Naive thymus-derived CD4-positive, alpha-beta T cell (primary cell): ENCODE results near the gene PRKAB2. TPM values are rescaled to one million over a fixed set of nuclear protein-coding genes. Genes with fewer than 3 reads are reported as not detected.

Source experiments
- ATAC-seq: fragments of 150-1000 bp; cut with Tn5 transposase; 2 replicates; pipeline ENCODE4 v1.10.0; 2021; ENCODE audit warnings: mild to moderate bottlenecking, moderate library complexity
- CTCF ChIA-PET: fragments of 350-600 bp; sonication (Branson Sonifier 250); formaldehyde crosslinking; loops from one replicate; lab custom pipeline; 2021; ENCODE audit warnings: antibody characterized with exemption; lab: Charles Lee
- POLR2A ChIA-PET: fragments of 350-600 bp; sonication (Branson Sonifier 250); formaldehyde crosslinking; loops from one replicate; lab custom pipeline; 2021; ENCODE audit warnings: antibody characterized with exemption, inconsistent platforms; lab: Charles Lee
- DNase-seq, 9 donors: peaks; one replicate each; pipeline versions ENCODE4 v3.0.0 to v3.0.0-alpha.2; 2020 to 2022; ENCODE audit warnings: mixed read lengths in 1 of 9
- H3K27ac ChIP-seq: one replicate; pipeline ENCODE4 v1.7.0; 2013; ENCODE audit warnings: mild to moderate bottlenecking, low read depth, low read length, moderate library complexity
- H3K27me3 ChIP-seq, 2 donors: one replicate each; pipeline ENCODE4 v1.7.0; 2013; ENCODE audit warnings: low read length in 2 of 2, mild to moderate bottlenecking in 2 of 2, moderate library complexity in 2 of 2; ENCODE audit not compliant: control insufficient read depth in 2 of 2, insufficient read depth in 2 of 2
- H3K36me3 ChIP-seq, 3 experiments: 1 replicate in 2 of 3; 2 replicates in 1 of 3; pipeline ENCODE4 v1.7.0; 2013; ENCODE audit warnings: low read length in 3 of 3, mild to moderate bottlenecking in 3 of 3, moderate library complexity in 1 of 3; ENCODE audit not compliant: insufficient read depth in 3 of 3, control insufficient read depth in 2 of 3
- H3K4me1 ChIP-seq, 2 donors: one replicate each; pipeline ENCODE4 v1.7.0; 2013; ENCODE audit warnings: low read length in 2 of 2, mild to moderate bottlenecking in 2 of 2, moderate library complexity in 1 of 2; ENCODE audit not compliant: control insufficient read depth in 2 of 2, insufficient read depth in 2 of 2
- H3K4me3 ChIP-seq: 2 replicates; pipeline ENCODE4 v1.7.0; 2013; ENCODE audit warnings: mild to moderate bottlenecking, low read length
- H3K9me3 ChIP-seq, 3 experiments: 1 replicate in 2 of 3; 2 replicates in 1 of 3; pipeline ENCODE4 v1.7.0; 2013; ENCODE audit warnings: low read length in 3 of 3; ENCODE audit not compliant: control insufficient read depth in 2 of 3
- H3K27ac Mint-ChIP-seq, 9 donors: one replicate each; pipeline ENCODE4 v1.8.0; 2020 to 2022; ENCODE audit warnings: mixed read lengths in 9 of 9, mild to moderate bottlenecking in 8 of 9, moderate library complexity in 5 of 9, inconsistent platforms in 2 of 9
- H3K27me3 Mint-ChIP-seq, 5 donors: one replicate each; pipeline ENCODE4 v1.8.0; 2021 to 2022; ENCODE audit warnings: mixed read lengths in 5 of 5, mild to moderate bottlenecking in 1 of 5
- H3K36me3 Mint-ChIP-seq, 5 donors: one replicate each; pipeline ENCODE4 v1.8.0; 2020 to 2022; ENCODE audit warnings: mixed read lengths in 5 of 5, mild to moderate bottlenecking in 3 of 5, inconsistent platforms in 1 of 5
- H3K4me1 Mint-ChIP-seq, 7 donors: one replicate each; pipeline ENCODE4 v1.8.0; 2020 to 2022; ENCODE audit warnings: mixed read lengths in 7 of 7, mild to moderate bottlenecking in 3 of 7, inconsistent platforms in 1 of 7
- H3K4me3 Mint-ChIP-seq, 10 donors: one replicate each; pipeline ENCODE4 v1.8.0; 2020 to 2022; ENCODE audit warnings: mild to moderate bottlenecking in 10 of 10, mixed read lengths in 10 of 10, moderate library complexity in 6 of 10, inconsistent platforms in 2 of 10
- H3K9me3 Mint-ChIP-seq, 11 donors: one replicate each; pipeline ENCODE4 v1.8.0; 2020 to 2022; ENCODE audit warnings: mixed read lengths in 11 of 11, mild to moderate bottlenecking in 4 of 11, inconsistent platforms in 1 of 11, moderate library complexity in 1 of 11
- intact Hi-C, 2 donors: fragments of 100-400 bp; cut with micrococcal nuclease; formaldehyde crosslinking; loops; one replicate each; pipeline ENCODE4 v1.15.1; 2023
- polyA plus RNA-seq, 2 donors: library from polyadenylated mRNA; unstranded; fragments of 300-500 nt; fragmentation: Illumina TruSeq; gene quantifications; one replicate each; pipeline ENCODE4 v1.2.3, GENCODE V29; 2021
- total RNA-seq, 6 experiments: library from RNA in 5 of 6; stranded (reverse) in 5 of 6; gene quantifications; 1 replicate in 5 of 6; 2 replicates in 1 of 6; pipeline ENCODE4 v1.2.3 and lab custom pipeline; 2021 to 2026

The PRKAB2 gene
- total and polyA plus RNA-seq, 7 experiments from 2014 or later, result 2.4 to 26.9 (median 10.2) TPM

DNA sequence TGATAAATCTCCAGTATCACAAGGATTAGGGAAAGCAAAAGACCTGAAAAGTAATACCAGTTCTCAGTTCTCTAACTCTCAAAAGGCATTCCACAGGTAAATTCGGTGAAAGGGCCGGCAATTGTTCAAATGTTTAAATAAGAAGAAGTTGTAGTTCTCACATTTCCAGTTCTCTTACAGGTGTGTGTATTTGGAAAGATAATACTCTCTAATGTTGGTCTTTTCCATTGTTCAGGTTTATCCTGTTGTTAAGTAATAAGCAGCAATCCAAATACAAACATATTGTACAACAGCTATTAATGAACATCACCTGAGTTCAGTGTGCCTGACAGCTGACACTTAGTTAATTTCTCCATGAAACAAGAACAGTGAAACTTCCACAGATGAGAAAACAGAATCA is 13.2 kb upstream of the PRKAB2 start:
- Mint-ChIP-seq H3K36me3 (peaks cover 0 to 6% (median 0%) of the 10 kb centered on the region in 5 donors), H3K27me3 (peaks cover 0 to 11% (median 0%) of the 10 kb centered on the region in 5 donors), H3K27ac (no peak overlapping the region), H3K4me1 (peaks cover 0 to 1% (median 0%) of the 10 kb centered on the region in 7 donors), H3K9me3 (no peaks in the 10 kb centered on the region), H3K4me3 (no peak overlapping the region)
- ChIA-PET CTCF (interaction anchor here (1.5 kb wide), 1 partner anchor 12 kb away, joined by 5 read pairs; no protein-coding TSS in a partner anchor), POLR2A (no interaction called here)
- Histone ChIP-seq H3K4me3 (no peak overlapping the region), H3K4me1 (no peaks in the 10 kb centered on the region), H3K36me3 (no peaks in the 10 kb centered on the region), H3K9me3 (no peaks in the 10 kb centered on the region), H3K27ac (no peak overlapping the region), H3K27me3 (no peaks in the 10 kb centered on the region)
- intact Hi-C loops, result no loop called here
- ATAC-seq (no peak), DNase-seq (no peak)

DNA sequence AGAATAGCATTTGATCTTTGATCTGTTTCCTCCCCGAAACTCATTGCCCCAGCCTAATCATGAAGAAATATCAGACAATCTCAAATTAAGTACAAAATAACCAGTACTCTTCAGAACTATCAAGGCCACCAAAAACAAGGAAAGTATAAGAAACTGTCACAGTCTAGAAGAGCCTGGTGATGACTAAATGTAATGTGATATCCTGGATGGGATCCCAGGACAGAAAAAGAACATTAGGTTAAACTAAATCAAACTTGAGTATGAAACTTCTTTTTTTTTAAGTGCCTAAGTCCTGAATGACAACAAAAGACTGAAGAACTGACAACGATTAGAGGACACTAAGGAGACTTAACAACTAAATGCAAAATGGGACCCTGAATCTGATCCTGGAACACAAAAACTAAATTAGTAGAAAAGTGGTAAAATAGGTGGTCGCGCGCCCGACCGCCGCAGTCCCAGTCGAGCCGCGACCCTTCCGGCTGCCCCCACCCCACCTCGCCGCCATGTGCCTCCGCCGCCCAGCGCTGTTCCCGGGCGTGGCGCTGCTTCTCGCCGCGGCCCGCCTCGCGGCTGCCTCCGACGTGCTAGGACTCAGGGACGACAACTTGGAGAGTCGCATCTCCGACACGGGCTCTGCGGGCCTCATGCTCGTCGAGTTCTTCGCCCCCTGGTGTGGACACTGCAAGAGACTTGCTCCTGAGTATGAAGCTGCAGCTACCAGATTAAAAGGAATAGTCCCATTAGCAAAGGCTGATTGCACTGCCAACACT is 5.5 kb upstream of the PRKAB2 start:
- ChIA-PET CTCF (no interaction called here), POLR2A (no interaction called here)
- H3K27ac ChIP-seq, result no peak overlapping the region
- peak overlapping the region in 4 of 10 donors; percentile 23 to 51 (median 43) for H3K4me3 Mint-ChIP-seq
- no peaks in the 10 kb centered on the region for H3K9me3 ChIP-seq
- no peaks in the 10 kb centered on the region for H3K27me3 ChIP-seq
- peaks cover 5 to 23% (median 19%) of the 10 kb centered on the region in 7 donors for H3K4me1 Mint-ChIP-seq
- H3K4me1 ChIP-seq, result peaks cover 6 to 7% of the 10 kb centered on the region in 2 donors
- H3K9me3 Mint-ChIP-seq, result peaks cover 3 to 48% (median 17%) of the 10 kb centered on the region in 11 donors
- peaks cover 14 to 41% (median 26%) of the 10 kb centered on the region in 5 donors for H3K36me3 Mint-ChIP-seq
- DNase-seq (no peak), ATAC-seq (no peak)
- no peak overlapping the region for H3K27ac Mint-ChIP-seq
- H3K27me3 Mint-ChIP-seq, result peaks cover 0 to 29% (median 0%) of the 10 kb centered on the region in 5 donors
- intact Hi-C loops, result loop anchor here in 1 of 2 donors (10.0 kb wide), 1 partner anchor 243 kb away; the partner anchor contains the start of gene NBPF12
- H3K4me3 ChIP-seq, result no peak overlapping the region
- peaks cover 0 to 3% (median 0%) of the 10 kb centered on the region in 3 experiments for H3K36me3 ChIP-seq

DNA sequence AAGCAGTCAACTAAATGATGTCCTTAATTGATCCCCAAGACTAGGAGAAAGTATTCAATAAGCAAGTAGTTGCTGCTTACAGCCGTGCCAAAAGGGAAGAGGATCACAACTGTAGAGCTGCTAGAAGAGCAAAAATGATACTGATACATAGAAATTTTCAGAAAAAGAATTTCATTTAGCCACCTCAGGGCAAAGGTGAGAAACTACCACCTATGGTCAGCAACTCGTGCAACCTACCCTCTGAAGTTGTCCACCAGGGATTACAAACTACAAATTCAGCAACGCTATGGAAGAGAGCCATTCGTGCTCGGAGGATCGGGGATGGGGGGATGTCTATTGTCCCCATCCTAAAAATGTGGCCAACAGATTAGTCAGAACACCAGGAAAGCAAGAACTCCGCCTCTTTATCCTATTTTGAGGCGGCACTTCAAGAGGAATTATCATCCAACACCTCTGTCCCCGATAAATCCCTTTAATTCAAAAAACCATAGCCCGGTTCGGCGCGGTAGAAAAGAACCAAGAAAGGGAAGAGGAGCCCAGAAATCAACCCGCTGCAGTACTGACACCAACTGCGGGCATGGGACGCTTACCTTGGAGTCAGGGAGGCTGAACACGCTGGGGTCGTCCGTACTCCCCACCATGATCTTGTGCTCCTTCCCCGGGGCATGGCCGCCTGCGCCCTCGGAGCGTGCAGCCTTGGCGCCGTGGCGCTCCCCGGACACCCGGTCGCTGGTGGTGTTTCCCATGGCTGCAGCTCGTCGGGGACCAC is 687 bp downstream of the PRKAB2 start:
- H3K9me3 Mint-ChIP-seq, result peaks cover 0 to 18% (median 0%) of the 10 kb centered on the region in 11 donors
- H3K4me3 ChIP-seq, result peak overlapping the region; percentile 91
- H3K4me3 Mint-ChIP-seq, result peak overlapping the region; percentile 82 to 99 (median 96)
- POLR2A ChIA-PET, result interaction anchor here (0.6 to 2.4 kb wide), 6 partner anchors 10 to 87 kb away, joined by 3 to 14 read pairs (median 3); partner anchors contain the start of gene CHD1L
- peaks cover 9 to 21% (median 21%) of the 10 kb centered on the region in 5 donors for H3K36me3 Mint-ChIP-seq
- CTCF ChIA-PET, result interaction anchor here (0.8 to 3.4 kb wide), 2 partner anchors 55 to 71 kb away, joined by 3 to 35 read pairs; partner anchors contain the start of gene CHD1L
- H3K4me1 Mint-ChIP-seq, result peaks cover 21 to 53% (median 40%) of the 10 kb centered on the region in 7 donors
- peak overlapping the region; percentile 60 to 96 (median 90) for H3K27ac Mint-ChIP-seq
- H3K27me3 Mint-ChIP-seq, result peaks cover 0 to 5% (median 0%) of the 10 kb centered on the region in 5 donors
- H3K27ac ChIP-seq, result peak overlapping the region; percentile 76
- DNase-seq (peak in 2 of 9 donors; percentile 3 to 8), ATAC-seq (no peak)
- no peaks in the 10 kb centered on the region for H3K27me3 ChIP-seq
- intact Hi-C loops, result loop anchor here (1.0 to 10.0 kb wide), 6 partner anchors 54 to 499 kb away; partner anchors contain the start of genes CHD1L (in 2 of the 2), ACP6 (in 1 of the 2), BCL9 (in 1 of the 2) and FMO5 (in 1 of the 2)
- H3K4me1 ChIP-seq, result peaks cover 15% of the 10 kb centered on the region in 2 donors
- H3K9me3 ChIP-seq, result no peaks in the 10 kb centered on the region
- peaks cover 0 to 16% (median 6%) of the 10 kb centered on the region in 3 experiments for H3K36me3 ChIP-seq

DNA sequence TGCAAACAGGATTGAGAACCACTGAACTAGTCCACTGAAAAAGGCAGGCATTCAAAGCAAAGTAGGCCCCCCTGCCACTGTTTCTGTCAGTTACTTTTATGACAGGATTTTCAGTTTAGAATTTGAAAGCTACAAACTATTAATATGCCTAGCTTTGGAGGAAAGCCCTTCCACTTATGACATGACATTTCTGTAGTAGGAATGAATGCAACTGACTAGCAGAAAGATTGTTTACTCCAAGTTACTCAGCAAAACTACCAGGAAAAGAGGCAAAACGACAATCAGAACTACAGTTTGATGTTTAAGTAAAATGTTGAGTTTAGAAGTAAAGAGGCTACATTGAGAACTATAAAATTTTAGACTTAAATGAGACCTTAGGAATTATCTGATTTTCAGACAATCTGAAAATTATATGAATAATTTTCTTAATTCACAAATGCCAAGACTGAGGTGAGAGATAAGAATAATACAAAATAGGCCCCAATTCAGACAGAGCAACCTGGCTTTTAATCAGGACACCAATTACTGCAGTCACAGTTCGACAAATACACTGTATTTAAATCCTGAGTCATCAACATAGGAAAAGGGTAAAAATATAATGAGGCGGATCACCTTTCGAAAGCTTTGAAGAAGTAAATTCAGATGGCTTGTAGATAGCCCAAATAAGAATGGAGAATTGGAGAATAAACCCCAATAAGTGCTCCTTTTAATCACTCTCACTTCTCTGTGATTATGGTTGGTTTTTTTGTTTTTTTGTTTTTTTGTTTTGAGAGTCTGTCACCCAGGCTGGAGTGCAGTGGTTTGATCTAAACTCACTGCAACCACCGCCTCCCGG is 2.2 kb downstream of the PRKAB2 start:
- Mint-ChIP-seq H3K36me3 (peaks cover 13 to 20% (median 16%) of the 10 kb centered on the region in 5 donors), H3K4me3 (peak overlapping the region; percentile 37 to 99 (median 88)), H3K9me3 (peaks cover 0 to 10% (median 0%) of the 10 kb centered on the region in 11 donors), H3K27me3 (no peaks in the 10 kb centered on the region), H3K4me1 (peaks cover 23 to 53% (median 40%) of the 10 kb centered on the region in 7 donors), H3K27ac (peak overlapping the region in 2 of 9 donors; percentile 26 to 44)
- no peaks in the 10 kb centered on the region for H3K27me3 ChIP-seq
- H3K36me3 ChIP-seq, result peaks cover 7 to 28% (median 7%) of the 10 kb centered on the region in 3 experiments
- no peaks in the 10 kb centered on the region for H3K9me3 ChIP-seq
- DNase-seq, result no peak
- ATAC-seq, result no peak
- H3K27ac ChIP-seq, result no peak overlapping the region
- H3K4me3 ChIP-seq, result no peak overlapping the region
- intact Hi-C loops, result loop anchor here in 1 of 2 donors (10.0 kb wide), 1 partner anchor 235 kb away; the partner anchor contains the start of gene NBPF12
- CTCF ChIA-PET, result interaction anchor here (3.4 kb wide), 1 partner anchor 73 kb away, joined by 35 read pairs; the partner anchor contains the start of gene CHD1L
- H3K4me1 ChIP-seq, result peaks cover 15% of the 10 kb centered on the region in 2 donors
- POLR2A ChIA-PET, result interaction anchor here (1.0 to 1.2 kb wide), 2 partner anchors 8 to 86 kb away, joined by 3 read pairs; no protein-coding TSS in a partner anchor

DNA sequence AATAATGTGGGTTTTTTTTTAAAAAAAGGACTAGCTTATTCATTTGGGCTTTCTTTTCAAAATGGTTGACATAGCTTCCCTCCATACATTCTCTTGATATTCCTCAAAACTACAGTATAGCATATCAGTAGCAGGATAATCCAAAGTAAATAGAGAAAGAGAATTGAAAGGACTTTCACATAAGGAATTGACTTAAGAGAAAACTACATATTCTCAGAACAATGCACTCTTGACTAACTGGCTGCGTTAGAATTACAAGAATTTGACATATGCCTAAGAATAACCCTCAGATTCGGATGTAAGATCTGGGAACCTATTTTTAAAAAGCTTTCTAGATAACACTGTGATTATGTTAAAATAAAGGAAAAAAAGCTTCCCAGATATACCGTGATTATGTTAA is 3.1 kb downstream of the PRKAB2 start:
- Histone ChIP-seq H3K27me3 (no peaks in the 10 kb centered on the region), H3K36me3 (peaks cover 7 to 28% (median 7%) of the 10 kb centered on the region in 3 experiments), H3K4me3 (no peak overlapping the region), H3K4me1 (peaks cover 15% of the 10 kb centered on the region in 2 donors), H3K9me3 (no peaks in the 10 kb centered on the region), H3K27ac (no peak overlapping the region)
- H3K36me3 Mint-ChIP-seq, result peaks cover 12 to 19% (median 13%) of the 10 kb centered on the region in 5 donors
- no peaks in the 10 kb centered on the region for H3K27me3 Mint-ChIP-seq
- H3K9me3 Mint-ChIP-seq, result peaks cover 0 to 8% (median 0%) of the 10 kb centered on the region in 11 donors
- no peak overlapping the region for H3K27ac Mint-ChIP-seq
- no peak overlapping the region for H3K4me3 Mint-ChIP-seq
- intact Hi-C loops, result no loop called here
- ChIA-PET POLR2A (no interaction called here), CTCF (no interaction called here)
- no peak for DNase-seq
- peaks cover 23 to 51% (median 37%) of the 10 kb centered on the region in 7 donors for H3K4me1 Mint-ChIP-seq
- no peak for ATAC-seq
